H1 (cell line): ENCODE data around the gene MACF1.

Source experiments
- BRCA1 ChIP-seq: IDR thresholded peaks from 2 replicates; pipeline ENCODE4 v1.6.1; 2012; ENCODE audit warnings: low read depth, low read length, improper control_type of control experiment
- CEBPB ChIP-seq: IDR thresholded peaks from 2 replicates; pipeline ENCODE4 v1.6.1; 2012; ENCODE audit warnings: low read depth, low read length
- CREB1 ChIP-seq: IDR thresholded peaks from 2 replicates; pipeline ENCODE4 v1.6.1; 2012; ENCODE audit warnings: inconsistent platforms
- EP300 ChIP-seq, 2 experiments: IDR thresholded peaks; 1 replicate in 1 of 2; 2 replicates in 1 of 2; pipeline ENCODE4 v1.6.1; 2011 to 2012; ENCODE audit warnings: low read depth in 2 of 2, low read length in 2 of 2, mild to moderate bottlenecking in 2 of 2, borderline replicate concordance in 1 of 2, inconsistent platforms in 1 of 2, moderate library complexity in 1 of 2
- EZH2 ChIP-seq: fragments of 200-600 bp; sonication (generic); IDR thresholded peaks from 2 replicates; pipeline ENCODE4 v1.7.1; 2012; ENCODE audit warnings: low read depth, mild to moderate bottlenecking, moderate library complexity, low read length, inconsistent platforms; ENCODE audit not compliant: severe bottlenecking
- JUND ChIP-seq: IDR thresholded peaks from 2 replicates; pipeline ENCODE4 v1.6.1; 2011; ENCODE audit warnings: mild to moderate bottlenecking, improper control_type of control experiment, low read length
- MAFK ChIP-seq: IDR thresholded peaks from 2 replicates; pipeline ENCODE4 v1.6.1; 2012; ENCODE audit warnings: low read depth, mild to moderate bottlenecking, improper control_type of control experiment, low read length
- POLR2A ChIP-seq, 2 experiments: IDR thresholded peaks; 1 replicate in 1 of 2; 2 replicates in 1 of 2; pipeline ENCODE4 v1.6.1; 2011; ENCODE audit warnings: low read depth in 2 of 2, low read length in 2 of 2, mild to moderate bottlenecking in 2 of 2; ENCODE audit errors: control extremely low read depth in 1 of 2
- SIN3A ChIP-seq, 2 experiments: IDR thresholded peaks in 1 of 2; conservative IDR thresholded peaks in 1 of 2; 2 replicates each; pipeline ENCODE4 v1.6.1; 2011 to 2012; ENCODE audit warnings: low read length in 2 of 2, improper control_type of control experiment in 1 of 2, low read depth in 1 of 2, mild to moderate bottlenecking in 1 of 2
- TAF1 ChIP-seq: IDR thresholded peaks from 2 replicates; pipeline ENCODE4 v1.6.1; 2011; ENCODE audit warnings: mild to moderate bottlenecking, low read depth, low read length
- TCF12 ChIP-seq: IDR thresholded peaks from 2 replicates; pipeline ENCODE4 v1.6.1; 2011; ENCODE audit warnings: low read depth, mild to moderate bottlenecking, low read length
- TF ChIP-seq, protein P1 (sequence below), 3 experiments: IDR thresholded peaks; 1 replicate in 2 of 3; 2 replicates in 1 of 3; pipeline versions ENCODE4 v1.5.1 to v1.6.1; 2011; ENCODE audit warnings: low read length in 3 of 3, mild to moderate bottlenecking in 3 of 3, inconsistent platforms in 2 of 3, low read depth in 1 of 3, moderate library complexity in 1 of 3; ENCODE audit not compliant: insufficient read depth in 1 of 3; ENCODE audit errors: control extremely low read depth in 1 of 3
- TF ChIP-seq, protein P2 (sequence below): IDR thresholded peaks from 2 replicates; pipeline ENCODE4 v1.6.1; 2012; ENCODE audit warnings: low read length, inconsistent platforms
- TF ChIP-seq, protein P3 (sequence below): IDR thresholded peaks from 2 replicates; pipeline ENCODE4 v1.6.1; 2011; ENCODE audit warnings: low read length, improper control_type of control experiment

DNA sequence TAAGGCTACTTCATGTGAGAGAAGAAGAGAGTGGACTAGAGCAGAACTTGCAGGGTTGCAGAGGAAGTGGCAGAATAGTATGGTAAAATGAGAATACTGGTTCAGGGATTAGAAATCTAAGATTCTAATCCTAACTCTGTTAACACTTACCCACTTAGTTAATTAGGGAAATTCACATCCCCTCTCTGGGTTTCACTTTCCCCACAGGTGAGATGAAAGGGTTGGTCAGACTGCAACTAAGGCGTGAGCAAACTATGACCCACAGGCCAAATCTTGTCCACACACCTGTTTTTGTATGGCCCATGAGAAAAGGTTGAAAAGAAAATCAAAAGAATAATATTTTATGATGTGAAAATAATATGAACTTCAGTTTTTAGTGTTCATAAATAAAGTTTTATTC, 117.5 kb downstream of the MACF1 start:
- TF ChIP-seq, protein P1, sequence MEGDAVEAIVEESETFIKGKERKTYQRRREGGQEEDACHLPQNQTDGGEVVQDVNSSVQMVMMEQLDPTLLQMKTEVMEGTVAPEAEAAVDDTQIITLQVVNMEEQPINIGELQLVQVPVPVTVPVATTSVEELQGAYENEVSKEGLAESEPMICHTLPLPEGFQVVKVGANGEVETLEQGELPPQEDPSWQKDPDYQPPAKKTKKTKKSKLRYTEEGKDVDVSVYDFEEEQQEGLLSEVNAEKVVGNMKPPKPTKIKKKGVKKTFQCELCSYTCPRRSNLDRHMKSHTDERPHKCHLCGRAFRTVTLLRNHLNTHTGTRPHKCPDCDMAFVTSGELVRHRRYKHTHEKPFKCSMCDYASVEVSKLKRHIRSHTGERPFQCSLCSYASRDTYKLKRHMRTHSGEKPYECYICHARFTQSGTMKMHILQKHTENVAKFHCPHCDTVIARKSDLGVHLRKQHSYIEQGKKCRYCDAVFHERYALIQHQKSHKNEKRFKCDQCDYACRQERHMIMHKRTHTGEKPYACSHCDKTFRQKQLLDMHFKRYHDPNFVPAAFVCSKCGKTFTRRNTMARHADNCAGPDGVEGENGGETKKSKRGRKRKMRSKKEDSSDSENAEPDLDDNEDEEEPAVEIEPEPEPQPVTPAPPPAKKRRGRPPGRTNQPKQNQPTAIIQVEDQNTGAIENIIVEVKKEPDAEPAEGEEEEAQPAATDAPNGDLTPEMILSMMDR (IDR thresholded peaks at IDR 0.05; ENCODE audit: control extremely low read depth in 1 of 3, insufficient read depth in 1 of 3, low read depth in 1 of 3, low read length in 3 of 3), result no peak
- TF ChIP-seq TAF1, result no peak
- no peak for TF ChIP-seq BRCA1
- TF ChIP-seq CEBPB, result no peak
- no peak for TF ChIP-seq MAFK
- no peak for TF ChIP-seq POLR2A (IDR thresholded peaks at IDR 0.05; ENCODE audit: control extremely low read depth in 1 of 2, low read depth in 2 of 2, low read length in 2 of 2)
- no peak for TF ChIP-seq EZH2
- no peak for TF ChIP-seq CREB1
- TF ChIP-seq, protein P2, sequence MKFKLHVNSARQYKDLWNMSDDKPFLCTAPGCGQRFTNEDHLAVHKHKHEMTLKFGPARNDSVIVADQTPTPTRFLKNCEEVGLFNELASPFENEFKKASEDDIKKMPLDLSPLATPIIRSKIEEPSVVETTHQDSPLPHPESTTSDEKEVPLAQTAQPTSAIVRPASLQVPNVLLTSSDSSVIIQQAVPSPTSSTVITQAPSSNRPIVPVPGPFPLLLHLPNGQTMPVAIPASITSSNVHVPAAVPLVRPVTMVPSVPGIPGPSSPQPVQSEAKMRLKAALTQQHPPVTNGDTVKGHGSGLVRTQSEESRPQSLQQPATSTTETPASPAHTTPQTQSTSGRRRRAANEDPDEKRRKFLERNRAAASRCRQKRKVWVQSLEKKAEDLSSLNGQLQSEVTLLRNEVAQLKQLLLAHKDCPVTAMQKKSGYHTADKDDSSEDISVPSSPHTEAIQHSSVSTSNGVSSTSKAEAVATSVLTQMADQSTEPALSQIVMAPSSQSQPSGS, result no peak
- no peak for TF ChIP-seq SIN3A (conservative IDR thresholded peaks at IDR 0.05 in 1 of 2, IDR thresholded peaks at IDR 0.05 in 1 of 2; ENCODE audit: low read depth in 1 of 2, low read length in 2 of 2)
- no peak for TF ChIP-seq EP300 (IDR thresholded peaks at IDR 0.05; ENCODE audit: borderline replicate concordance in 1 of 2, low read depth in 2 of 2, low read length in 2 of 2)
- no peak for TF ChIP-seq TCF12
- TF ChIP-seq JUND, result no peak
- TF ChIP-seq, protein P3, sequence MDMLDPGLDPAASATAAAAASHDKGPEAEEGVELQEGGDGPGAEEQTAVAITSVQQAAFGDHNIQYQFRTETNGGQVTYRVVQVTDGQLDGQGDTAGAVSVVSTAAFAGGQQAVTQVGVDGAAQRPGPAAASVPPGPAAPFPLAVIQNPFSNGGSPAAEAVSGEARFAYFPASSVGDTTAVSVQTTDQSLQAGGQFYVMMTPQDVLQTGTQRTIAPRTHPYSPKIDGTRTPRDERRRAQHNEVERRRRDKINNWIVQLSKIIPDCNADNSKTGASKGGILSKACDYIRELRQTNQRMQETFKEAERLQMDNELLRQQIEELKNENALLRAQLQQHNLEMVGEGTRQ, result no peak
